GM18907 (cell line): ENCODE measurements around the gene RABEP2.

Experiments
- ATAC-seq: cut with Tn5 transposase; IDR thresholded peaks from one replicate; pipeline ENCODE4 v1.9.1; 2021; ENCODE audit warnings: mild to moderate bottlenecking, moderate library complexity; ENCODE audit not compliant: unreplicated experiment

The RABEP2 gene

GRCh38 chr16:28859326-28859725 is 65.7 kb downstream of the RABEP2 start:
- ATAC-seq, result no peak

- ATAC-seq, result no peak
Observed at GRCh38 chr16:28858421-28858820, 66.6 kb downstream of the RABEP2 start.
